Measurements from ENCODE around the gene RXRB.

DNA sequence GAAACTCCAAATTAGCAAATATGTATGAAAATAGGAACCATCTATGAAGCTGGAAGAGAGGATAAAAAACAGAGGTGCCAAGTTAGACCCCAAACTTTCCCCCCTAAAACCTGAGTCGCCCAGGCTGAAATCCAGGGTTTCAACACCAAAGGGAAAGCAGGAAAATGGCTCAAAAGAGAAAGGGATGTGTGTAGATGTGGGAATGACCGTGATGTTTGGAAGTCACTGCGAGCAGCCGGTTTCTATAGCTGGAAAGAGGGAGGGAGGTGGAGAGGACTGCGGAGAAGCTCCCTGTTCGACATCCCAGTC, 12.3 kb upstream of the RXRB start:
- TF ChIP-seq, protein P1, sequence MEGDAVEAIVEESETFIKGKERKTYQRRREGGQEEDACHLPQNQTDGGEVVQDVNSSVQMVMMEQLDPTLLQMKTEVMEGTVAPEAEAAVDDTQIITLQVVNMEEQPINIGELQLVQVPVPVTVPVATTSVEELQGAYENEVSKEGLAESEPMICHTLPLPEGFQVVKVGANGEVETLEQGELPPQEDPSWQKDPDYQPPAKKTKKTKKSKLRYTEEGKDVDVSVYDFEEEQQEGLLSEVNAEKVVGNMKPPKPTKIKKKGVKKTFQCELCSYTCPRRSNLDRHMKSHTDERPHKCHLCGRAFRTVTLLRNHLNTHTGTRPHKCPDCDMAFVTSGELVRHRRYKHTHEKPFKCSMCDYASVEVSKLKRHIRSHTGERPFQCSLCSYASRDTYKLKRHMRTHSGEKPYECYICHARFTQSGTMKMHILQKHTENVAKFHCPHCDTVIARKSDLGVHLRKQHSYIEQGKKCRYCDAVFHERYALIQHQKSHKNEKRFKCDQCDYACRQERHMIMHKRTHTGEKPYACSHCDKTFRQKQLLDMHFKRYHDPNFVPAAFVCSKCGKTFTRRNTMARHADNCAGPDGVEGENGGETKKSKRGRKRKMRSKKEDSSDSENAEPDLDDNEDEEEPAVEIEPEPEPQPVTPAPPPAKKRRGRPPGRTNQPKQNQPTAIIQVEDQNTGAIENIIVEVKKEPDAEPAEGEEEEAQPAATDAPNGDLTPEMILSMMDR (IDR thresholded peaks at IDR 0.05) = no peak
- TF ChIP-seq ZFX (IDR thresholded peaks at IDR 0.05; ENCODE audit: borderline replicate concordance) = no peak
